Cardiac muscle cell (in vitro differentiated cells and primary cell): ENCODE measurements around the gene PLD1. TPM values are rescaled to one million over a fixed set of nuclear protein-coding genes. Genes with fewer than 3 reads are reported as not detected.

Experiments used
- DNase-seq, 2 donors: peaks; one replicate each; pipeline versions ENCODE4 v3.0.0 to v3.0.0-alpha.2; 2010 to 2017; ENCODE audit warnings: low read depth in 1 of 2, low spot score in 1 of 2
- H3K27ac ChIP-seq: fragments of 200-600 bp; sonication (generic); 2 replicates; pipeline ENCODE4 v1.5.1; 2016
- H3K27me3 ChIP-seq: fragments of 200-600 bp; sonication (generic); 2 replicates; pipeline ENCODE4 v1.6.0; 2016; ENCODE audit warnings: control low read depth
- H3K36me3 ChIP-seq: fragments of 200-600 bp; sonication (generic); 2 replicates; pipeline ENCODE4 v1.5.1; 2016; ENCODE audit warnings: control low read depth
- H3K4me1 ChIP-seq: fragments of 200-600 bp; sonication (generic); 2 replicates; pipeline ENCODE4 v1.8.1; 2017; ENCODE audit warnings: low read depth, mild to moderate bottlenecking, mixed run types
- H3K4me3 ChIP-seq: fragments of 200-600 bp; sonication (generic); 2 replicates; pipeline ENCODE4 v1.5.1; 2016; ENCODE audit warnings: mild to moderate bottlenecking
- H3K9me3 ChIP-seq: fragments of 200-600 bp; sonication (generic); 2 replicates; pipeline ENCODE4 v1.5.1; 2017; ENCODE audit warnings: low read depth, mild to moderate bottlenecking, control low read depth
- polyA plus RNA-seq: library from polyadenylated mRNA; unstranded; fragments of >200 nt; fragmentation: Nextera tagmentation; extraction: Ambion mirVana; gene quantifications from 2 replicates; pipeline ENCODE4 v1.2.1, GENCODE V29; 2016
- total RNA-seq: library from RNA; depleted of rRNA; stranded (reverse); fragments of >200 nt; gene quantifications from 2 replicates; pipeline ENCODE4 v1.2.3, GENCODE V29; 2016
- TF ChIP-seq, protein P1 (sequence below): IDR thresholded peaks from 2 replicates; pipeline ENCODE4 v1.5.1; 2012; ENCODE audit warnings: low read depth, mild to moderate bottlenecking, low read length

Gene PLD1
- total and polyA plus RNA-seq, 2 experiments from 2014 or later, result 18.3 to 35.1 TPM

DNA sequence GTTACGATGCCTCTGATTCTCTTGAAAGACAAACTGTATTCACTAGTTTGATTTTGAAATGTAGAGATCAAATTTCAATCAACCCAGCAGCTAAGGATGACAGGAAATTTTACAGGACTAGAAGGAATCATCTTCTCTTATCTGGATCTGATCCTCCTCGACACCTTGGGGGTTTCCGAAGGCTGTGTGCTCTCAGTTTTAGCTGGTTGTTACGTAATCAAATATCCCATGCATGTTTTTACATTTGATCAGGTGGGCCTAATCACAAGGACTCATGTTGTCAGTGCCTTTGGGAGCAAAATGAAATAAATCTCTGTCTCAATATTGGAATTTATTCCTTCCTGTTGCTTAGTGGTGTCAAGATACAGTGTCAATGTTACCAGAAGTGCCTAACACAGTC is 208.2 kb downstream of the PLD1 start:
- no peak for DNase-seq
- TF ChIP-seq, protein P1, sequence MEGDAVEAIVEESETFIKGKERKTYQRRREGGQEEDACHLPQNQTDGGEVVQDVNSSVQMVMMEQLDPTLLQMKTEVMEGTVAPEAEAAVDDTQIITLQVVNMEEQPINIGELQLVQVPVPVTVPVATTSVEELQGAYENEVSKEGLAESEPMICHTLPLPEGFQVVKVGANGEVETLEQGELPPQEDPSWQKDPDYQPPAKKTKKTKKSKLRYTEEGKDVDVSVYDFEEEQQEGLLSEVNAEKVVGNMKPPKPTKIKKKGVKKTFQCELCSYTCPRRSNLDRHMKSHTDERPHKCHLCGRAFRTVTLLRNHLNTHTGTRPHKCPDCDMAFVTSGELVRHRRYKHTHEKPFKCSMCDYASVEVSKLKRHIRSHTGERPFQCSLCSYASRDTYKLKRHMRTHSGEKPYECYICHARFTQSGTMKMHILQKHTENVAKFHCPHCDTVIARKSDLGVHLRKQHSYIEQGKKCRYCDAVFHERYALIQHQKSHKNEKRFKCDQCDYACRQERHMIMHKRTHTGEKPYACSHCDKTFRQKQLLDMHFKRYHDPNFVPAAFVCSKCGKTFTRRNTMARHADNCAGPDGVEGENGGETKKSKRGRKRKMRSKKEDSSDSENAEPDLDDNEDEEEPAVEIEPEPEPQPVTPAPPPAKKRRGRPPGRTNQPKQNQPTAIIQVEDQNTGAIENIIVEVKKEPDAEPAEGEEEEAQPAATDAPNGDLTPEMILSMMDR, result no peak
- no peaks in the 10 kb centered on the region for H3K27me3 ChIP-seq
- no peaks in the 10 kb centered on the region for H3K9me3 ChIP-seq
- no peak overlapping the region for H3K27ac ChIP-seq
- H3K4me3 ChIP-seq, result no peak overlapping the region
- no peaks in the 10 kb centered on the region for H3K4me1 ChIP-seq
- peaks cover 8% of the 10 kb centered on the region for H3K36me3 ChIP-seq

- Histone ChIP-seq H3K36me3 (peaks cover 8% of the 10 kb centered on the region), H3K4me1 (no peaks in the 10 kb centered on the region), H3K27me3 (no peaks in the 10 kb centered on the region), H3K4me3 (no peak overlapping the region), H3K27ac (no peak overlapping the region), H3K9me3 (no peaks in the 10 kb centered on the region)
- TF ChIP-seq, protein P1, result no peak
- DNase-seq, result no peak
Observed at GRCh38 chr3:171600030-171600429, 210.3 kb downstream of the PLD1 start.

GRCh38 chr3:171598990-171599389 is 211.3 kb downstream of the PLD1 start:
- no peaks in the 10 kb centered on the region for H3K9me3 ChIP-seq
- no peaks in the 10 kb centered on the region for H3K27me3 ChIP-seq
- TF ChIP-seq, protein P1, result no peak
- H3K27ac ChIP-seq, result no peak overlapping the region
- no peak for DNase-seq
- H3K36me3 ChIP-seq, result peaks cover 8% of the 10 kb centered on the region
- H3K4me3 ChIP-seq, result no peak overlapping the region
- H3K4me1 ChIP-seq, result no peaks in the 10 kb centered on the region

DNA sequence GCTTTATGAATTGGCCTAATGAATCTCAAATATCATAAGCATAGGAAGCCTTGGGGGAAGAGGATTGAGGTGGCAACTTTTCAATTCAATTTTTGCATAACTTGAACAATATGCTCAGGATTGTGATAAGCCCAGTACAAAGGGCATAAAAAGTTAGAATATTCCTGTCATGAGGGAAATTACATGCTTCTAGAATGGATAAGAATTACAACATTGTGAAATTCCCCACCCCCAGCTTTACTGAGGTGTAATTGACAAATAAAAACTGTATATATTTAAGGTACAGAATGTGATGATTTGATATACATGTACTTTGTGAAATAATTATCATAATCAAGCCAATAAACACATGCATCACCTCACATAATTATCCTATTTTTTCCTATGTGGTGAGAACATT is 217.5 kb downstream of the PLD1 start:
- Histone ChIP-seq H3K4me3 (no peak overlapping the region), H3K27me3 (no peaks in the 10 kb centered on the region), H3K27ac (no peak overlapping the region), H3K9me3 (no peaks in the 10 kb centered on the region), H3K36me3 (no peaks in the 10 kb centered on the region), H3K4me1 (no peaks in the 10 kb centered on the region)
- TF ChIP-seq, protein P1, result no peak
- no peak for DNase-seq

- H3K4me3 ChIP-seq, result no peak overlapping the region
- H3K9me3 ChIP-seq, result no peaks in the 10 kb centered on the region
- no peaks in the 10 kb centered on the region for H3K27me3 ChIP-seq
- TF ChIP-seq, protein P1, result no peak
- DNase-seq, result no peak
- H3K4me1 ChIP-seq, result no peaks in the 10 kb centered on the region
- no peak overlapping the region for H3K27ac ChIP-seq
- H3K36me3 ChIP-seq, result no peaks in the 10 kb centered on the region
Observed at GRCh38 chr3:171591070-171591469, 219.2 kb downstream of the PLD1 start.

GRCh38 chr3:171586274-171586673 is 224.0 kb downstream of the PLD1 start:
- TF ChIP-seq, protein P1, result no peak
- H3K4me1 ChIP-seq, result no peaks in the 10 kb centered on the region
- no peaks in the 10 kb centered on the region for H3K9me3 ChIP-seq
- H3K27me3 ChIP-seq, result no peaks in the 10 kb centered on the region
- no peaks in the 10 kb centered on the region for H3K36me3 ChIP-seq
- DNase-seq, result no peak
- no peak overlapping the region for H3K4me3 ChIP-seq
- H3K27ac ChIP-seq, result no peak overlapping the region
